Cardiac muscle cell (in vitro differentiated cells and primary cell): ENCODE data around the gene CACNA1C. TPM values are rescaled to one million over a fixed set of nuclear protein-coding genes. Genes with fewer than 3 reads are reported as not detected.

Experiments
- DNase-seq, 2 donors: peaks; one replicate each; pipeline versions ENCODE4 v3.0.0 to v3.0.0-alpha.2; 2010 to 2017; ENCODE audit warnings: low read depth in 1 of 2, low spot score in 1 of 2
- H3K27ac ChIP-seq: fragments of 200-600 bp; sonication (generic); 2 replicates; pipeline ENCODE4 v1.5.1; 2016
- H3K27me3 ChIP-seq: fragments of 200-600 bp; sonication (generic); 2 replicates; pipeline ENCODE4 v1.6.0; 2016; ENCODE audit warnings: control low read depth
- H3K36me3 ChIP-seq: fragments of 200-600 bp; sonication (generic); 2 replicates; pipeline ENCODE4 v1.5.1; 2016; ENCODE audit warnings: control low read depth
- H3K4me1 ChIP-seq: fragments of 200-600 bp; sonication (generic); 2 replicates; pipeline ENCODE4 v1.8.1; 2017; ENCODE audit warnings: low read depth, mild to moderate bottlenecking, mixed run types
- H3K4me3 ChIP-seq: fragments of 200-600 bp; sonication (generic); 2 replicates; pipeline ENCODE4 v1.5.1; 2016; ENCODE audit warnings: mild to moderate bottlenecking
- H3K9me3 ChIP-seq: fragments of 200-600 bp; sonication (generic); 2 replicates; pipeline ENCODE4 v1.5.1; 2017; ENCODE audit warnings: low read depth, mild to moderate bottlenecking, control low read depth
- CTCF ChIP-seq: IDR thresholded peaks from 2 replicates; pipeline ENCODE4 v1.5.1; 2012; ENCODE audit warnings: low read depth, mild to moderate bottlenecking, low read length
- polyA plus RNA-seq: library from polyadenylated mRNA; unstranded; fragments of >200 nt; fragmentation: Nextera tagmentation; extraction: Ambion mirVana; gene quantifications from 2 replicates; pipeline ENCODE4 v1.2.1, GENCODE V29; 2016
- total RNA-seq: library from RNA; depleted of rRNA; stranded (reverse); fragments of >200 nt; gene quantifications from 2 replicates; pipeline ENCODE4 v1.2.3, GENCODE V29; 2016

The CACNA1C gene
- total and polyA plus RNA-seq, 2 experiments from 2014 or later: 40.8 to 77.8 TPM

GRCh38 chr12:2540535-2540941 lies 487.8 kb downstream of the CACNA1C start:
- no peak overlapping the region for H3K4me3 ChIP-seq
- no peak for TF ChIP-seq CTCF
- no peaks in the 10 kb centered on the region for H3K27me3 ChIP-seq
- no peaks in the 10 kb centered on the region for H3K9me3 ChIP-seq
- no peak overlapping the region for H3K27ac ChIP-seq
- DNase-seq: peak in 1 of 2 donors; percentile 73
- no peaks in the 10 kb centered on the region for H3K36me3 ChIP-seq
- H3K4me1 ChIP-seq: no peaks in the 10 kb centered on the region

GRCh38 chr12:2541631-2542204 lies 488.9 kb downstream of the CACNA1C start:
- no peak overlapping the region for H3K4me3 ChIP-seq
- no peaks in the 10 kb centered on the region for H3K4me1 ChIP-seq
- no peak for TF ChIP-seq CTCF
- H3K27me3 ChIP-seq: no peaks in the 10 kb centered on the region
- no peak for DNase-seq
- H3K9me3 ChIP-seq: no peaks in the 10 kb centered on the region
- H3K36me3 ChIP-seq: no peaks in the 10 kb centered on the region
- no peak overlapping the region for H3K27ac ChIP-seq

- H3K27ac ChIP-seq: no peak overlapping the region
- no peaks in the 10 kb centered on the region for H3K36me3 ChIP-seq
- H3K27me3 ChIP-seq: no peaks in the 10 kb centered on the region
- no peak overlapping the region for H3K4me3 ChIP-seq
- no peaks in the 10 kb centered on the region for H3K9me3 ChIP-seq
- no peak for TF ChIP-seq CTCF
- H3K4me1 ChIP-seq: no peaks in the 10 kb centered on the region
- DNase-seq: no peak
These were observed 491.0 kb downstream of the CACNA1C start for GRCh38 chr12:2543801-2544200.

GRCh38 chr12:2544230-2544629 lies 491.4 kb downstream of the CACNA1C start:
- DNase-seq: no peak
- H3K27ac ChIP-seq: no peak overlapping the region
- no peak overlapping the region for H3K4me3 ChIP-seq
- no peaks in the 10 kb centered on the region for H3K36me3 ChIP-seq
- H3K4me1 ChIP-seq: no peaks in the 10 kb centered on the region
- no peak for TF ChIP-seq CTCF
- H3K27me3 ChIP-seq: no peaks in the 10 kb centered on the region
- H3K9me3 ChIP-seq: no peaks in the 10 kb centered on the region

- Histone ChIP-seq H3K36me3 (no peaks in the 10 kb centered on the region), H3K4me1 (peaks cover 12% of the 10 kb centered on the region), H3K27ac (peak overlapping the region; percentile 46), H3K4me3 (no peak overlapping the region), H3K9me3 (no peaks in the 10 kb centered on the region), H3K27me3 (no peaks in the 10 kb centered on the region)
- DNase-seq: no peak
- no peak for TF ChIP-seq CTCF
These were observed 494.7 kb downstream of the CACNA1C start for GRCh38 chr12:2547273-2548044.
